SK-N-SH (cell line): Measurements from ENCODE around the gene USP11. TPM values are rescaled to one million over a fixed set of nuclear protein-coding genes. Genes with fewer than 3 reads are reported as not detected.

Experiments used
- CTCF ChIA-PET: fragments of 300-600, 350-600 bp; formaldehyde crosslinking; extraction: SDS; loops from one replicate; lab custom pipeline; 2021; lab: Yijun Ruan, JAX
- POLR2A ChIA-PET: fragments of 350-600 bp; sonication (Branson Sonifier 250); formaldehyde crosslinking; extraction: SDS; loops from one replicate; lab custom pipeline; 2020; ENCODE audit warnings: antibody characterized with exemption, inconsistent platforms; lab: Yijun Ruan, JAX
- DNase-seq: peaks from one replicate; pipeline ENCODE4 v3.0.0; 2012
- H2AFZ ChIP-seq: fragments of 200-600 bp; sonication (generic); 2 replicates; pipeline ENCODE4 v1.8.1; 2016; ENCODE audit warnings: antibody characterized with exemption, mild to moderate bottlenecking, low read depth
- H3F3A ChIP-seq: fragments of 200-600 bp; sonication (generic); replicated peaks from 2 replicates; pipeline ENCODE3; 2016; ENCODE audit warnings: antibody characterized with exemption, mild to moderate bottlenecking; ENCODE audit not compliant: insufficient read depth
- H3K27ac ChIP-seq, 2 experiments: fragments of 200-500 bp in 1 of 2; fragments of 200-600 bp in 1 of 2; sonication (Bioruptor generic) in 1 of 2; sonication (generic), shearing (Covaris generic) in 1 of 2; 2 replicates each; pipeline versions ENCODE4 v1.5.1 to v1.6.1; 2014 to 2016; ENCODE audit warnings: low read depth in 2 of 2, inconsistent platforms in 1 of 2, low read length in 1 of 2, mild to moderate bottlenecking in 1 of 2, mixed read lengths in 1 of 2
- H3K27me3 ChIP-seq: fragments of 200-600 bp; sonication (generic), shearing (Covaris generic); 2 replicates; pipeline ENCODE4 v1.6.1; 2016; ENCODE audit warnings: mixed run types; ENCODE audit not compliant: insufficient read depth
- H3K36me3 ChIP-seq, 2 experiments: fragments of 200-500 bp in 1 of 2; fragments of 200-600 bp in 1 of 2; sonication (Bioruptor generic) in 1 of 2; sonication (generic) in 1 of 2; replicated peaks in 1 of 2; 2 replicates each; pipeline versions ENCODE3 to v1.5.1; 2014 to 2016; ENCODE audit warnings: low read length in 1 of 2, mild to moderate bottlenecking in 1 of 2; ENCODE audit not compliant: insufficient read depth in 2 of 2, control insufficient read depth in 1 of 2
- H3K4me1 ChIP-seq, 2 experiments: fragments of 200-500 bp in 1 of 2; fragments of 200-600 bp in 1 of 2; sonication (Bioruptor generic) in 1 of 2; sonication (generic), shearing (Covaris generic) in 1 of 2; 2 replicates each; pipeline versions ENCODE4 v1.5.1 to v1.6.1; 2014 to 2016; ENCODE audit warnings: low read depth in 1 of 2, low read length in 1 of 2, mixed run types in 1 of 2; ENCODE audit not compliant: insufficient read depth in 2 of 2, control insufficient read depth in 1 of 2
- H3K4me2 ChIP-seq: fragments of 200-600 bp; sonication (generic), shearing (Covaris generic); 2 replicates; pipeline ENCODE4 v1.6.1; 2017; ENCODE audit warnings: mixed run types
- H3K4me3 ChIP-seq, 2 experiments: fragments of 200-500 bp in 1 of 2; fragments of 200-600 bp in 1 of 2; sonication (Bioruptor generic) in 1 of 2; sonication (generic), shearing (Covaris generic) in 1 of 2; 2 replicates each; pipeline versions ENCODE4 v1.5.1 to v1.8.1; 2014 to 2016; ENCODE audit warnings: low read depth in 2 of 2, inconsistent platforms in 1 of 2, low read length in 1 of 2, mild to moderate bottlenecking in 1 of 2, mixed read lengths in 1 of 2, moderate library complexity in 1 of 2
- H3K79me2 ChIP-seq: fragments of 200-600 bp; sonication (generic); 2 replicates; pipeline ENCODE4 v1.8.1; 2017; ENCODE audit warnings: mild to moderate bottlenecking; ENCODE audit not compliant: insufficient read depth
- H3K9ac ChIP-seq: fragments of 200-600 bp; sonication (generic); 2 replicates; pipeline ENCODE4 v1.6.1; 2017; ENCODE audit warnings: mixed run types
- H3K9me2 ChIP-seq: fragments of 200-600 bp; sonication (generic); 2 replicates; pipeline ENCODE4 v1.6.1; 2017; ENCODE audit warnings: mixed run types
- H3K9me3 ChIP-seq: fragments of 200-600 bp; sonication (generic); 2 replicates; pipeline ENCODE4 v1.6.1; 2017; ENCODE audit warnings: mixed run types, mild to moderate bottlenecking, moderate library complexity
- H4K20me1 ChIP-seq: fragments of 200-600 bp; sonication (generic); 2 replicates; pipeline ENCODE4 v1.6.1; 2017; ENCODE audit warnings: mild to moderate bottlenecking, mixed run types; ENCODE audit not compliant: insufficient read depth
- CHD2 ChIP-seq: fragments of 150-350 bp; IDR thresholded peaks from 2 replicates; pipeline ENCODE4 v1.6.1; 2018; ENCODE audit warnings: low read length; ENCODE audit not compliant: partially characterized antibody
- ELF1 ChIP-seq: IDR thresholded peaks from 2 replicates; pipeline ENCODE4 v1.4.0; 2012
- EP300 ChIP-seq, 2 experiments: IDR thresholded peaks; 2 replicates each; pipeline versions ENCODE4 v1.4.0 to v1.6.1; 2012; ENCODE audit warnings: borderline replicate concordance in 1 of 2, low read depth in 1 of 2, low read length in 1 of 2
- EZH2phosphoT487 ChIP-seq: fragments of 200-600 bp; sonication (generic); IDR thresholded peaks from 2 replicates; pipeline ENCODE4 v1.6.1; 2017; ENCODE audit warnings: low read depth, mixed run types, mild to moderate bottlenecking, antibody characterized with exemption, moderate library complexity, borderline replicate concordance
- FOSL2 ChIP-seq: IDR thresholded peaks from 2 replicates; pipeline ENCODE4 v1.4.0; 2012; ENCODE audit warnings: low read depth, mild to moderate bottlenecking, moderate library complexity, borderline replicate concordance
- FOXJ3 ChIP-seq: sonication (generic); formaldehyde crosslinking; IDR thresholded peaks from 2 replicates; pipeline ENCODE4 v1.5.1; 2020; ENCODE audit warnings: mild to moderate bottlenecking, missing genetic modification reagents
- GABPA ChIP-seq: IDR thresholded peaks from 2 replicates; pipeline ENCODE4 v1.4.0; 2012; ENCODE audit warnings: low read depth, mild to moderate bottlenecking
- GATA2 ChIP-seq: sonication (generic); formaldehyde crosslinking; IDR thresholded peaks from 2 replicates; pipeline ENCODE4 v1.5.0; 2020; ENCODE audit warnings: mild to moderate bottlenecking, missing genetic modification reagents
- JUND ChIP-seq: IDR thresholded peaks from 2 replicates; pipeline ENCODE4 v1.4.0; 2012
- MEF2A ChIP-seq: IDR thresholded peaks from 2 replicates; pipeline ENCODE4 v1.4.0; 2012; ENCODE audit warnings: low read depth, borderline replicate concordance
- MXI1 ChIP-seq: IDR thresholded peaks from 2 replicates; pipeline ENCODE4 v1.6.1; 2012; ENCODE audit warnings: mild to moderate bottlenecking, low read depth, low read length, improper control_type of control experiment
- NFIC ChIP-seq: IDR thresholded peaks from 2 replicates; pipeline ENCODE4 v1.4.0; 2012; ENCODE audit warnings: borderline replicate concordance
- NRF1 ChIP-seq: IDR thresholded peaks from 2 replicates; pipeline ENCODE4 v1.6.1; 2012; ENCODE audit warnings: low read depth, mild to moderate bottlenecking, low read length
- RAD21 ChIP-seq: IDR thresholded peaks from 2 replicates; pipeline ENCODE4 v1.6.1; 2012; ENCODE audit warnings: mild to moderate bottlenecking, low read length
- RCOR1 ChIP-seq: fragments of 150-350 bp; IDR thresholded peaks from 2 replicates; pipeline ENCODE4 v1.6.1; 2017; ENCODE audit warnings: antibody characterized with exemption, low read length
- RFX5 ChIP-seq: IDR thresholded peaks from 2 replicates; pipeline ENCODE4 v1.6.1; 2012; ENCODE audit warnings: mild to moderate bottlenecking, improper control_type of control experiment, low read length
- RXRA ChIP-seq: IDR thresholded peaks from 2 replicates; pipeline ENCODE4 v1.4.0; 2012; ENCODE audit warnings: low read depth, mild to moderate bottlenecking, borderline replicate concordance
- SIN3A ChIP-seq: IDR thresholded peaks from 2 replicates; pipeline ENCODE4 v1.6.1; 2012; ENCODE audit warnings: low read depth, mild to moderate bottlenecking, low read length, moderate library complexity, borderline replicate concordance
- SMC3 ChIP-seq: IDR thresholded peaks from 2 replicates; pipeline ENCODE4 v1.6.1; 2012; ENCODE audit warnings: low read depth, low read length, improper control_type of control experiment
- TAF1 ChIP-seq: IDR thresholded peaks from 2 replicates; pipeline ENCODE4 v1.6.1; 2012; ENCODE audit warnings: low read depth, mild to moderate bottlenecking, low read length, moderate library complexity, borderline replicate concordance
- TEAD4 ChIP-seq: IDR thresholded peaks from 2 replicates; pipeline ENCODE4 v1.4.0; 2012; ENCODE audit warnings: mild to moderate bottlenecking, borderline replicate concordance; ENCODE audit not compliant: insufficient read depth
- YY1 ChIP-seq: IDR thresholded peaks from 2 replicates; pipeline ENCODE4 v1.4.0; 2012; ENCODE audit warnings: low read depth, mild to moderate bottlenecking
- ZBTB33 ChIP-seq: IDR thresholded peaks from 2 replicates; pipeline ENCODE4 v1.4.0; 2012; ENCODE audit warnings: low read depth, borderline replicate concordance
- WGBS: methylation state at CpG from one replicate; pipeline ENCODE4 v1.1.6; 2017; ENCODE audit warnings: low lambda C conversion rate; 5-methylcytosine and 5-hydroxymethylcytosine counted together
- polyA plus RNA-seq, 3 experiments: library from polyadenylated mRNA; depleted of rRNA; stranded (reverse); fragments of >200 nt; gene quantifications; 2 replicates each; pipeline ENCODE4 v1.2.3, GENCODE V29; 2012
- TF ChIP-seq, protein P1 (sequence below): fragments of 200-600 bp; sonication (generic); IDR thresholded peaks from 2 replicates; pipeline ENCODE4 v1.6.1; 2017; ENCODE audit warnings: antibody characterized with exemption, mild to moderate bottlenecking, moderate library complexity
- TF ChIP-seq, protein P2 (sequence below): IDR thresholded peaks from 2 replicates; pipeline ENCODE4; 2012

The USP11 gene
- polyA plus RNA-seq, 1 of the 3 experiments (the other 2 are of a cell fraction): 53.1 TPM

GRCh38 chrX:47244676-47245075 is 11.9 kb downstream of the USP11 start:
- H3K9me2 ChIP-seq: no peaks in the 10 kb centered on the region
- H4K20me1 ChIP-seq: 0 out of 2 replicates have a peak, but pooled peaks cover 4% of the 10 kb centered on the region
- H3K79me2 ChIP-seq: peaks cover 4% of the 10 kb centered on the region; the same call in 1 of the 2 replicates
- H3K27me3 ChIP-seq: no peaks in the 10 kb centered on the region
- CTCF ChIA-PET: no interaction called here
- no peaks in the 10 kb centered on the region for H3F3A ChIP-seq
- H3K27ac ChIP-seq: no peak overlapping the region
- no peaks in the 10 kb centered on the region for H3K4me1 ChIP-seq
- H3K9ac ChIP-seq: no peak overlapping the region
- 92% methylated on average over 16 of the region's 16 CpGs for WGBS
- DNase-seq: no peak
- POLR2A ChIA-PET: no interaction called here
- no peak overlapping the region for H2AFZ ChIP-seq
- no peak overlapping the region for H3K4me3 ChIP-seq
- peaks cover 22 to 39% of the 10 kb centered on the region in 2 experiments for H3K36me3 ChIP-seq
- no peaks in the 10 kb centered on the region for H3K9me3 ChIP-seq
- no peak overlapping the region for H3K4me2 ChIP-seq
- TF ChIP-seq ZBTB33 (no peak), GABPA (no peak), MEF2A (no peak), JUND (no peak), NRF1 (no peak), SIN3A (no peak), YY1 (no peak), NFIC (no peak), RAD21 (no peak), RCOR1 (no peak), TEAD4 (no peak), FOSL2 (no peak), GATA2 (no peak), CHD2 (no peak), RFX5 (no peak), MXI1 (no peak), EZH2phosphoT487 (no peak), ELF1 (no peak), SMC3 (no peak), EP300 (IDR thresholded peaks at IDR 0.05; ENCODE audit: borderline replicate concordance in 1 of 2, low read depth in 1 of 2, low read length in 1 of 2) (no peak)
- TF ChIP-seq, all 33 proteins: peak for 0

DNA sequence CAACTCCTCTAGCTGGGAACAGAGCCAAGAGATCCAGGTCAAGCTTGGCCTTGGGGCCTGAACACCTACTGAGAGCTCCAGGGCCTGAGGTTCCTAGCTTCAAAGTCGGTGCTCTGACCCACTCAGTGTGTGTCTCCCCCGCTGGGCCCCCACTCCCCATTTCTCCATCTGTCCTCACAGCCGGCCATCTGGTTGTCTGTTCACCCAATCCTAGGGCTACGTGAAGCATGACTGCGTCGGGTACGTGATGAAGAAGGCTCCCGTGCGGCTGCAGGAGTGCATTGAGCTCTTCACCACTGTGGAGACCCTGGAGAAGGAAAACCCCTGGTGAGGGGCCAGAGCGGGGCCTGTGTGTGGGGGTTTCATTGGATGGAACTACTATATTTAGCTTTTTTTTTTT is 12.3 kb downstream of the USP11 start:
- no peak overlapping the region for H3K9ac ChIP-seq
- H4K20me1 ChIP-seq: 0 out of 2 replicates have a peak, but pooled peaks cover 4% of the 10 kb centered on the region
- H3K4me1 ChIP-seq: no peaks in the 10 kb centered on the region
- H3F3A ChIP-seq: no peaks in the 10 kb centered on the region
- ChIA-PET CTCF (no interaction called here), POLR2A (no interaction called here)
- H3K36me3 ChIP-seq: peaks cover 17 to 35% of the 10 kb centered on the region in 2 experiments
- no peaks in the 10 kb centered on the region for H3K9me2 ChIP-seq
- H3K4me2 ChIP-seq: no peak overlapping the region
- no peak overlapping the region for H3K27ac ChIP-seq
- H3K4me3 ChIP-seq: no peak overlapping the region
- no peaks in the 10 kb centered on the region; the same call in 1 of the 2 replicates for H3K79me2 ChIP-seq
- H3K27me3 ChIP-seq: no peaks in the 10 kb centered on the region
- H3K9me3 ChIP-seq: no peaks in the 10 kb centered on the region
- TF ChIP-seq, protein P1, sequence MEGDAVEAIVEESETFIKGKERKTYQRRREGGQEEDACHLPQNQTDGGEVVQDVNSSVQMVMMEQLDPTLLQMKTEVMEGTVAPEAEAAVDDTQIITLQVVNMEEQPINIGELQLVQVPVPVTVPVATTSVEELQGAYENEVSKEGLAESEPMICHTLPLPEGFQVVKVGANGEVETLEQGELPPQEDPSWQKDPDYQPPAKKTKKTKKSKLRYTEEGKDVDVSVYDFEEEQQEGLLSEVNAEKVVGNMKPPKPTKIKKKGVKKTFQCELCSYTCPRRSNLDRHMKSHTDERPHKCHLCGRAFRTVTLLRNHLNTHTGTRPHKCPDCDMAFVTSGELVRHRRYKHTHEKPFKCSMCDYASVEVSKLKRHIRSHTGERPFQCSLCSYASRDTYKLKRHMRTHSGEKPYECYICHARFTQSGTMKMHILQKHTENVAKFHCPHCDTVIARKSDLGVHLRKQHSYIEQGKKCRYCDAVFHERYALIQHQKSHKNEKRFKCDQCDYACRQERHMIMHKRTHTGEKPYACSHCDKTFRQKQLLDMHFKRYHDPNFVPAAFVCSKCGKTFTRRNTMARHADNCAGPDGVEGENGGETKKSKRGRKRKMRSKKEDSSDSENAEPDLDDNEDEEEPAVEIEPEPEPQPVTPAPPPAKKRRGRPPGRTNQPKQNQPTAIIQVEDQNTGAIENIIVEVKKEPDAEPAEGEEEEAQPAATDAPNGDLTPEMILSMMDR: no peak
- TF ChIP-seq, protein P2, sequence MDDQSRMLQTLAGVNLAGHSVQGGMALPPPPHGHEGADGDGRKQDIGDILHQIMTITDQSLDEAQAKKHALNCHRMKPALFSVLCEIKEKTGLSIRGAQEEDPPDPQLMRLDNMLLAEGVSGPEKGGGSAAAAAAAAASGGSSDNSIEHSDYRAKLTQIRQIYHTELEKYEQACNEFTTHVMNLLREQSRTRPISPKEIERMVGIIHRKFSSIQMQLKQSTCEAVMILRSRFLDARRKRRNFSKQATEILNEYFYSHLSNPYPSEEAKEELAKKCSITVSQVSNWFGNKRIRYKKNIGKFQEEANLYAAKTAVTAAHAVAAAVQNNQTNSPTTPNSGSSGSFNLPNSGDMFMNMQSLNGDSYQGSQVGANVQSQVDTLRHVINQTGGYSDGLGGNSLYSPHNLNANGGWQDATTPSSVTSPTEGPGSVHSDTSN: no peak
- TF ChIP-seq GATA2: no peak
- no peak for TF ChIP-seq EP300 (IDR thresholded peaks at IDR 0.05; ENCODE audit: borderline replicate concordance in 1 of 2, low read depth in 1 of 2, low read length in 1 of 2)
- no peak for TF ChIP-seq FOXJ3 (CRISPR knock-in tag)
- TF ChIP-seq MEF2A: no peak
- no peak for TF ChIP-seq TAF1
- no peak for TF ChIP-seq RXRA
- 90% methylated on average over 10 of the region's 10 CpGs for WGBS
- no peak for DNase-seq
- no peak overlapping the region for H2AFZ ChIP-seq
